Kidney (tissue), 14 donors: Measurements from ENCODE around the gene ZMYND8. TPM values are rescaled to one million over a fixed set of nuclear protein-coding genes. Genes with fewer than 3 reads are reported as not detected.

Experiments used
- DNase-seq, 5 donors: peaks; one replicate each; pipeline ENCODE4 v3.0.0-alpha.2; 2013 to 2020
- FAIRE-seq: peaks from 2 replicates; lab custom pipeline; 2012; peaks lifted over from hg19 to GRCh38; lab: Jason Lieb, UNC
- H3K27ac ChIP-seq, 2 donors: one replicate each; pipeline ENCODE4 v1.7.0; 2013; ENCODE audit warnings: low read depth in 2 of 2, low read length in 2 of 2, inconsistent platforms in 1 of 2
- H3K27me3 ChIP-seq: one replicate; pipeline ENCODE4 v1.7.1; 2013; ENCODE audit warnings: low read length, inconsistent platforms; ENCODE audit not compliant: control insufficient read depth, insufficient read depth
- H3K36me3 ChIP-seq, 3 donors: one replicate each; pipeline versions ENCODE4 v1.7.0 to v1.7.1; 2013; ENCODE audit warnings: low read length in 3 of 3, control low read depth in 1 of 3, inconsistent platforms in 1 of 3; ENCODE audit not compliant: insufficient read depth in 3 of 3, control insufficient read depth in 2 of 3
- H3K4me1 ChIP-seq, 3 donors: one replicate each; pipeline versions ENCODE4 v1.7.0 to v1.7.1; 2013; ENCODE audit warnings: low read length in 3 of 3, inconsistent platforms in 1 of 3, low read depth in 1 of 3; ENCODE audit not compliant: control insufficient read depth in 2 of 3, insufficient read depth in 2 of 3
- H3K4me3 ChIP-seq, 3 donors: one replicate each; pipeline versions ENCODE4 v1.7.0 to v1.8.1; 2013; ENCODE audit warnings: low read length in 3 of 3, control low read depth in 1 of 3, inconsistent platforms in 1 of 3
- H3K9ac ChIP-seq, 3 donors: one replicate each; pipeline versions ENCODE4 v1.7.0 to v1.7.1; 2013; ENCODE audit warnings: low read length in 3 of 3, control low read depth in 1 of 3, inconsistent platforms in 1 of 3
- H3K9me3 ChIP-seq, 3 donors: one replicate each; pipeline versions ENCODE4 v1.7.0 to v1.7.1; 2013; ENCODE audit warnings: low read length in 3 of 3, control low read depth in 1 of 3, inconsistent platforms in 1 of 3; ENCODE audit not compliant: control insufficient read depth in 2 of 3, insufficient read depth in 1 of 3
- CTCF ChIP-seq: IDR thresholded peaks from 3 replicates; pipeline ENCODE4 v1.5.1; 2012; ENCODE audit warnings: mild to moderate bottlenecking, moderate library complexity, borderline replicate concordance; ENCODE audit not compliant: insufficient read depth; ENCODE audit errors: extremely low read depth
- intact Hi-C: fragments of 100-400 bp; cut with DNase I; formaldehyde crosslinking; loops from one replicate; pipeline ENCODE4 v1.11.1; 2022
- polyA plus RNA-seq: library from polyadenylated mRNA; stranded (reverse); fragments of 350-450 nt; fragmentation: Illumina TruSeq; extraction: RNeasy Lipid Tissue Mini Kit (QIAGEN cat#74804); gene quantifications from one replicate; pipeline ENCODE4 v1.2.3, GENCODE V29; 2014; ENCODE audit warnings: low read depth, low replicate concordance; ENCODE audit not compliant: insufficient read depth
- total RNA-seq: library from RNA; stranded (reverse); fragmentation: NEBNext Ultra II Directional; extraction: Animal tissue kit (Norgen Biotek cat#: 25700); gene quantifications from one replicate; pipeline ENCODE4 v1.2.1, GENCODE V29; 2021
- donor health status: control.
- donor health status: control.
- donor health status: control.
- donor health status: control.
- donor health status: control.
- donor health status: DM: yes; HTN: yes; CAD: no.
- donor health status: Normal renal cell carcinoma (clear cell type).

Gene ZMYND8
- total and polyA plus RNA-seq, 2 donors from 2014 or later: 10.5 to 37.5 TPM

DNA sequence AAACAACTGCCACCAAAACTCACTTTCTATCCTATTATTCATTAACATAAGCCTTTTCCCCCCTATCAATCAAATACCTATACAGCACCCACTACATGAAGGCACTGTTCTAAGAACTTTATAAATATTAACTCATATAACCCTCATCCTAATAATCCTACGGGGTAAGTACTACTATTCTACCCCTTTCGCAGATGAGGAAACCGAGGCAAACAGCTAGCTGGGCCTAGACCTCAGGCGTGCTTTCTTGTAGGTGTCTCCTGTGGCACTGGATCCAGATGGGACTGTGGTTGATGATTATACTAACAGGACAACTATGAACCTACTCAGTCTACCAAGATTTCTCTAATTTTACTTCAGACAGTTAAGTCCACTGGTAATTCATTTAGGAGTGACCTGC is 131.6 kb downstream of the ZMYND8 start:
- H3K9ac ChIP-seq: no peak overlapping the region
- DNase-seq (no peak), FAIRE-seq (no peak)
- H3K27me3 ChIP-seq: no peaks in the 10 kb centered on the region
- intact Hi-C loops: no loop called here
- TF ChIP-seq CTCF: no peak
- no peaks in the 10 kb centered on the region for H3K4me1 ChIP-seq
- H3K27ac ChIP-seq: no peak overlapping the region
- H3K4me3 ChIP-seq: no peak overlapping the region
- H3K36me3 ChIP-seq: peaks cover 5 to 40% (median 17%) of the 10 kb centered on the region in 3 donors
- H3K9me3 ChIP-seq: no peaks in the 10 kb centered on the region

DNA sequence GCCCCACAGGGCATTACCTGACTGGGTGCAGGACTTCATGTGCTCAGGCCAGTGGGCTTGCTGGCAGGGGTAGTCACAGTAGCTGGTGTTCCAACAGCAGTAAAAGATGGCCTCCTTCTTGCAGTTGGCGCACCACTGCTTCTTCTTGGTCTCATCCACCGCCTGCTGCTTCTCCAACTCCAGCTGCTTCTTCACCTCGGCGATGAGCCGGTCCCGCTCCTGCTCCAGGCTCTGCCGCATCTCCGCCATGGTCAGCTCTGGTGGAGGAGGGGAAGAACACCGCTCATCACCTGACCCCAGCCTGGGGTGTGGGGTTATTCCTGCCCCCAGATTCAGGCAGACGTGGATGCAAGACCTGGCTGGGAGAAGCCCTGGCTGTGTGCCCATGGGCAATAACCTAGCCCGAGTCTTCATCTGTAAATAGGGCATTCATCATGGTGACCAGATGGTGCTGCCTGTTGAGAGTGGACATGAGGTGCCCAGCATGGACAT is 132.2 kb downstream of the ZMYND8 start:
- H3K4me1 ChIP-seq: no peaks in the 10 kb centered on the region
- H3K9ac ChIP-seq: no peak overlapping the region
- no peaks in the 10 kb centered on the region for H3K27me3 ChIP-seq
- no peak for TF ChIP-seq CTCF
- DNase-seq: no peak
- no peak overlapping the region for H3K4me3 ChIP-seq
- H3K36me3 ChIP-seq: peaks cover 5 to 40% (median 20%) of the 10 kb centered on the region in 3 donors
- no peaks in the 10 kb centered on the region for H3K9me3 ChIP-seq
- FAIRE-seq: no peak
- H3K27ac ChIP-seq: peak overlapping the region in 1 of 2 donors; percentile 73
- intact Hi-C loops: no loop called here

DNA sequence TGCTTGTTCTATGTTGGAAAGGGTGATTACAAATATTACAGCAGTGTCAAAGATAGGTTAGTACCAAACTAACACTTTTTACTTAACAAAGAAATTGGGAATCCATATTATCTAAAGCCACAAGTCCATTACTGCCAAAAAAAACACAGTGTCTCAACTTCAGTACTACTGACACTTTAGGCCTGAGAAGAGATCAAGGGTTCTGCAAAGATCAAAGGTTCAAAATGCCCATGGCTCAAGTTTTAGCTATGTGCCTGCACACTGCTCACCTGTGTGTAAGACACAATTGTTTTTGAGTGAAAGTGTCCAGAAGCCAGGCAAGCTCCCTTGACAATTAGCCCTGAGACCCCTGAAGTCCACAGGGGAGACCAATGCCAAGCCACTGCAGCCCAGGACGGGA is 132.6 kb downstream of the ZMYND8 start:
- Histone ChIP-seq H3K9ac (no peak overlapping the region), H3K4me3 (no peak overlapping the region), H3K36me3 (peaks cover 5 to 37% (median 19%) of the 10 kb centered on the region in 3 donors), H3K27ac (peak overlapping the region in 1 of 2 donors; percentile 73), H3K4me1 (no peaks in the 10 kb centered on the region), H3K27me3 (no peaks in the 10 kb centered on the region), H3K9me3 (no peaks in the 10 kb centered on the region)
- intact Hi-C loops: no loop called here
- TF ChIP-seq CTCF: no peak
- no peak for FAIRE-seq
- no peak for DNase-seq

GRCh38 chr20:47222468-47223119 is 133.9 kb downstream of the ZMYND8 start:
- Histone ChIP-seq H3K27me3 (no peaks in the 10 kb centered on the region), H3K36me3 (peaks cover 5 to 28% (median 19%) of the 10 kb centered on the region in 3 donors), H3K9ac (no peak overlapping the region), H3K4me1 (no peaks in the 10 kb centered on the region), H3K27ac (no peak overlapping the region), H3K4me3 (no peak overlapping the region), H3K9me3 (no peaks in the 10 kb centered on the region)
- no peak for TF ChIP-seq CTCF
- FAIRE-seq: no peak
- DNase-seq: no peak
- intact Hi-C loops: no loop called here
